ENCODE measurements around the gene FAXDC2. TPM values are rescaled to one million over a fixed set of nuclear protein-coding genes. Genes with fewer than 3 reads are reported as not detected.

Gene FAXDC2
- total RNA-seq, 2 experiments from 2014 or later: not detected

DNA sequence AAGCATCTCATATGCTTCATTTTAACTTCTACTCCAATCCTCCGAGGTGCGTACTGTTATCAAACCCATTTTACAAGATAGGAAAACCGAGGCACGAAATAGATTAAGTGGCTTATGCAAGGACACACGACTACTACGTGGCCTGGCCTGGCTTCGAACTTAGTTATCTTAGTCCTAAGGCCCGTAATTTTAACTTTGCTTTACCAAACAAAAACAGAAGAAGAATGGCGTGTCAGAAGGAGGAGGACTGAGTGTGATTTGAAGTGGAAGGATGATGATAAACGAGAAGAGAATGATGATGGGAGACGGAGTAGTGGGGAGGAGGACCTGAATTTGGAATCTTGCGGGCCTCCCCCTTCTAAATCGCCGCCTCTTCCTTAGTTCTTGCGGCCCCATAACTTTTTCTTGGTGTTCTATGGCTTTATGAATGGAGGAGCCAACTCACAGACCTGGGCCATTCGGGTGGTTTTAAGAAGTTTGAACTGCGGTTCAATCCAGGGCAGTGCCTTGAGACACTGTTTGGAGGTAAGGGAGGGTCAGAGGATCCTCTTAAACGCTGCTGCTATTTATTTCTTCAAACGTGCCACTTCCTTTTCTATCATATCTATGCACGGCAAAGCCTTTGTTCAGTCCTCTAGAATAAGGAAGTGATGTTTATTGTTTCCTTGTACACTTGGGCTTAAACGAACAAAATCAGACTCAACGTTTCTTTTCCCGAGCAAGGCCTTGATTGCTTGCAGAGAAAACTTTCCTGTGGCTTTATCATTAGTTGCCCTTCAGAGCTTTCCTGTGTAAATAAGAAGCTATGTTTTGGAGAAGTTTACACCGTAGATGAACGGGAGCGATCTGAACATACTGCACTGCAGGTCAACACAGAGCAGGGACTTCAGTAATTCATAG, 8.8 kb upstream of the FAXDC2 start:
- ATAC-seq (no peak), DNase-seq (no peak)
- H3K27ac Mint-ChIP-seq: peak overlapping the region; percentile 96
- ChIA-PET POLR2A (interaction anchor here (0.6 kb wide), 2 partner anchors 9 to 59 kb away, joined by 3 read pairs; no protein-coding TSS in a partner anchor), CTCF (interaction anchor here (1.0 kb wide), 1 partner anchor 209 kb away, joined by 3 read pairs; no protein-coding TSS in a partner anchor)
- no peak for TF ChIP-seq CTCF (IDR thresholded peaks at IDR 0.05)
- H3K4me1 Mint-ChIP-seq (ENCODE audit: low read depth): peaks cover 38% of the 10 kb centered on the region
- intact Hi-C loops (cut with micrococcal nuclease): loop anchor here (2.0 kb wide), 1 partner anchor 104 kb away; the partner anchor contains the start of gene LARP1
- no peaks in the 10 kb centered on the region for H3K27me3 Mint-ChIP-seq
- peak overlapping the region; percentile 100 for H3K4me3 Mint-ChIP-seq
- H3K36me3 Mint-ChIP-seq (ENCODE audit: low read depth): peaks cover 45% of the 10 kb centered on the region
- no peaks in the 10 kb centered on the region for H3K9me3 Mint-ChIP-seq

DNA sequence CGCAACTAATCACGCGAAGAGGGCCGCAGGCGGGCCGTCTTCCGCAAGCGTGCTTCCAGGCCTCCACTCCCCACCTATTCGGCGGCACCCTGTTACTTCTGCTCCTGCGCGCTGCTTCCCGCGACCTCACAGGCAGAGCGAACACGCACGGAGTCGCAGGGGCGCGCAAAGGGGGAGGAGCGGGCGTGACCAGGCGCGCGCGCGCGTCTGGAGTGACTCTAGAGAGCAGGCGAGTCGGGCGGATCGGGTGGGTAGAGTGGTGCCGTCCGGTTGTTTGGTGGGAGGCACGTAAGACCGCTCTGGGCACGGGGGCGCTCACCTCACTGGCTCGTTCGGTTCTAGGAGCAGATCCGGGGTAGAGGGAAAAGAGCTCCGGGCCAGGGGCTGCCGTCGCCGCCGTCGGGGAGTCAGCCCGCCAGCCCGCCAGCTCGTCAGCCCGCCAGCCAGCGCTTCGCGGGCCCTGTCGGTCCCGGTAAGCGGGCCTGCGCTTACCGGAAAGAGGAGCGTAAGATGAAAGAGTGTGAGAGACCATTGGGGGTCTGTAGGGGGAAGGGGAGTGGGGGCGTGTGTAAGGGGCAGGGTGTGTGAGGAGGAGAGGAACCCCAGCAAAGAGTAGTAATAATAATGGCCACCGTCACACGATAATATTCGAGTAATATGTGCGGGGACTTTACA, 8.0 kb upstream of the FAXDC2 start, which contains the start of gene CNOT8:
Gene CNOT8, plus strand, starts transcription at position 331 of the 675 bp plus-strand sequence. CDS start 4,652 bp downstream, outside the sequence.
- ChIA-PET POLR2A (interaction anchor here (0.6 to 1.3 kb wide), 3 partner anchors 10 to 91 kb away, joined by 3 to 5 read pairs (median 3); no protein-coding TSS in a partner anchor), CTCF (no interaction called here)
- peaks cover 38% of the 10 kb centered on the region for H3K36me3 Mint-ChIP-seq (ENCODE audit: low read depth)
- DNase-seq (peak; percentile 99), ATAC-seq (peak; percentile 86)
- H3K9me3 Mint-ChIP-seq: no peaks in the 10 kb centered on the region
- TF ChIP-seq CTCF (IDR thresholded peaks at IDR 0.05): no peak
- H3K27ac Mint-ChIP-seq: peak within 1 kb of the TSS; percentile 96
- H3K4me1 Mint-ChIP-seq (ENCODE audit: low read depth): peaks cover 34% of the 10 kb centered on the region
- intact Hi-C loops (cut with micrococcal nuclease): loop anchor here (2.0 kb wide), 1 partner anchor 104 kb away; the partner anchor contains the start of gene LARP1
- H3K27me3 Mint-ChIP-seq: no peaks in the 10 kb centered on the region
- H3K4me3 Mint-ChIP-seq: peak within 1 kb of the TSS; percentile 100

GRCh38 chr5:154857530-154858296, 7.3 kb upstream of the FAXDC2 start:
- ChIA-PET CTCF (interaction anchor here (1.0 to 1.5 kb wide), 3 partner anchors 21 to 210 kb away, joined by 3 to 5 read pairs (median 3); no protein-coding TSS in a partner anchor), POLR2A (interaction anchor here (0.8 to 1.4 kb wide), 6 partner anchors 17 to 143 kb away, joined by 3 to 5 read pairs (median 3); no protein-coding TSS in a partner anchor)
- no peak for TF ChIP-seq CTCF (IDR thresholded peaks at IDR 0.05)
- peak overlapping the region; percentile 96 for H3K27ac Mint-ChIP-seq
- peaks cover 28% of the 10 kb centered on the region for H3K4me1 Mint-ChIP-seq (ENCODE audit: low read depth)
- intact Hi-C loops (cut with micrococcal nuclease): loop anchor here (2.0 kb wide), 1 partner anchor 103 kb away; the partner anchor contains the start of gene LARP1
- no peaks in the 10 kb centered on the region for H3K27me3 Mint-ChIP-seq
- peaks cover 32% of the 10 kb centered on the region for H3K36me3 Mint-ChIP-seq (ENCODE audit: low read depth)
- DNase-seq: peak; percentile 90
- no peaks in the 10 kb centered on the region for H3K9me3 Mint-ChIP-seq
- H3K4me3 Mint-ChIP-seq: peak overlapping the region; percentile 100
- ATAC-seq: peak; percentile 59

- ATAC-seq (no peak), DNase-seq (no peak)
- ChIA-PET CTCF (interaction anchor here (1.5 to 1.7 kb wide), 2 partner anchors 201 to 331 kb away, joined by 3 to 4 read pairs; no protein-coding TSS in a partner anchor), POLR2A (interaction anchor here (0.7 to 1.1 kb wide), 2 partner anchors 49 to 74 kb away, joined by 3 read pairs; no protein-coding TSS in a partner anchor)
- Mint-ChIP-seq H3K4me1 (ENCODE audit: low read depth) (peaks cover 14% of the 10 kb centered on the region), H3K9me3 (no peaks in the 10 kb centered on the region), H3K27ac (no peak overlapping the region), H3K27me3 (no peaks in the 10 kb centered on the region), H3K36me3 (ENCODE audit: low read depth) (no peaks in the 10 kb centered on the region), H3K4me3 (no peak overlapping the region)
- intact Hi-C loops (cut with micrococcal nuclease): no loop called here
- TF ChIP-seq CTCF (IDR thresholded peaks at IDR 0.05): no peak
These were observed 948 bp upstream of the FAXDC2 start for GRCh38 chr5:154851351-154851750.
